Neural progenitor cell (in vitro differentiated cells): ENCODE data around the gene PRG3. TPM values are rescaled to one million over a fixed set of nuclear protein-coding genes. Genes with fewer than 3 reads are reported as not detected.

Source experiments
- DNase-seq: peaks from one replicate; pipeline ENCODE4 v3.0.0-alpha.2; 2016; ENCODE audit warnings: low spot score
- H2AFZ ChIP-seq: fragments of 200-600 bp; sonication (generic); replicated peaks from 2 replicates; pipeline ENCODE4 v1.6.1; 2016; ENCODE audit warnings: antibody characterized with exemption
- H3F3A ChIP-seq: fragments of 200-600 bp; sonication (generic); 2 replicates; pipeline ENCODE4 v1.6.1; 2016; ENCODE audit warnings: antibody characterized with exemption, low read depth
- H3K27ac ChIP-seq: fragments of 200-600 bp; sonication (generic); 2 replicates; pipeline ENCODE4 v1.5.1; 2016; ENCODE audit warnings: mild to moderate bottlenecking
- H3K27me3 ChIP-seq: fragments of 200-600 bp; sonication (generic); 2 replicates; pipeline ENCODE4 v1.6.1; 2016; ENCODE audit warnings: mild to moderate bottlenecking, moderate library complexity
- H3K36me3 ChIP-seq: fragments of 200-600 bp; sonication (generic); 2 replicates; pipeline ENCODE4 v1.5.1; 2016
- H3K4me1 ChIP-seq: fragments of 200-600 bp; sonication (generic); 2 replicates; pipeline ENCODE4 v1.6.1; 2016; ENCODE audit warnings: mixed run types
- H3K4me2 ChIP-seq: fragments of 200-600 bp; sonication (generic); 2 replicates; pipeline ENCODE4 v1.6.1; 2016
- H3K4me3 ChIP-seq: fragments of 200-600 bp; sonication (generic); 2 replicates; pipeline ENCODE4 v1.5.1; 2016
- H3K79me2 ChIP-seq: fragments of 200-600 bp; sonication (generic); 2 replicates; pipeline ENCODE4 v1.6.1; 2016; ENCODE audit warnings: low read depth
- H3K9ac ChIP-seq: fragments of 200-600 bp; sonication (generic); 2 replicates; pipeline ENCODE4 v1.6.1; 2016
- H3K9me3 ChIP-seq: fragments of 200-600 bp; sonication (generic); 2 replicates; pipeline ENCODE4 v1.5.1; 2016; ENCODE audit warnings: low read depth
- H4K20me1 ChIP-seq: fragments of 200-600 bp; sonication (generic); 2 replicates; pipeline ENCODE4 v1.6.1; 2016; ENCODE audit warnings: low read depth
- H3K27ac Mint-ChIP-seq: 3 replicates; pipeline ENCODE4 v1.8.0; 2021; ENCODE audit warnings: mixed read lengths
- H3K27me3 Mint-ChIP-seq: 2 replicates; pipeline ENCODE4 v1.8.0; 2022; ENCODE audit warnings: low read depth, mild to moderate bottlenecking, inconsistent platforms, moderate library complexity, mixed read lengths; ENCODE audit not compliant: insufficient read depth
- H3K36me3 Mint-ChIP-seq: 3 replicates; pipeline ENCODE4 v1.8.0; 2021; ENCODE audit warnings: mixed read lengths
- H3K4me1 Mint-ChIP-seq: 3 replicates; pipeline ENCODE4 v1.8.0; 2021; ENCODE audit warnings: mixed read lengths
- H3K4me3 Mint-ChIP-seq: 3 replicates; pipeline ENCODE4 v1.8.0; 2021; ENCODE audit warnings: mild to moderate bottlenecking, moderate library complexity, mixed read lengths
- H3K9me3 Mint-ChIP-seq: 3 replicates; pipeline ENCODE4 v1.8.0; 2020; ENCODE audit warnings: mixed read lengths
- CTCF ChIP-seq: fragments of 200-600 bp; sonication (generic); IDR thresholded peaks from 2 replicates; pipeline ENCODE4 v1.5.1; 2017; ENCODE audit warnings: antibody characterized with exemption, mild to moderate bottlenecking
- EZH2 ChIP-seq: fragments of 200-600 bp; sonication (generic); IDR thresholded peaks from 2 replicates; pipeline ENCODE4 v1.6.1; 2017; ENCODE audit warnings: antibody characterized with exemption, mild to moderate bottlenecking, moderate library complexity
- EZH2phosphoT487 ChIP-seq: fragments of 200-600 bp; sonication (generic); IDR thresholded peaks from 2 replicates; pipeline ENCODE4 v1.6.1; 2017; ENCODE audit warnings: antibody characterized with exemption
- total RNA-seq: library from RNA; depleted of rRNA; stranded (reverse); fragments of >200 nt; gene quantifications from 2 replicates; pipeline ENCODE4 v1.2.3, GENCODE V29; 2015; ENCODE audit warnings: low replicate concordance

Gene PRG3
- total RNA-seq, 1 donor from 2014 or later = not detected

GRCh38 chr11:57327721-57328120 is 53.2 kb downstream of the PRG3 start:
- Mint-ChIP-seq H3K36me3 (peaks cover 56% of the 10 kb centered on the region), H3K9me3 (no peaks in the 10 kb centered on the region), H3K27ac (no peak overlapping the region), H3K4me1 (peaks cover 36% of the 10 kb centered on the region), H3K27me3 (peaks cover 6% of the 10 kb centered on the region), H3K4me3 (no peak overlapping the region)
- DNase-seq = no peak
- Histone ChIP-seq H3K79me2 (peaks cover 22% of the 10 kb centered on the region), H3K27me3 (no peaks in the 10 kb centered on the region), H3K4me2 (no peak overlapping the region), H3F3A (peaks cover 42% of the 10 kb centered on the region), H4K20me1 (peaks cover 13% of the 10 kb centered on the region), H3K9ac (no peak overlapping the region), H3K36me3 (no peaks in the 10 kb centered on the region), H3K27ac (no peak overlapping the region), H3K9me3 (no peaks in the 10 kb centered on the region), H3K4me3 (no peak overlapping the region), H3K4me1 (peaks cover 23% of the 10 kb centered on the region), H2AFZ (no peak overlapping the region)
- TF ChIP-seq EZH2phosphoT487 (no peak), EZH2 (no peak), CTCF (no peak)

Other genes starting within 250 kb of the PRG3 start
- 1.4 and 2.2 TPM in 2 replicates for gene LRRC55, start 199.2 kb downstream of the PRG3 start, total RNA-seq
- gene APLNR, start 143.9 kb downstream of the PRG3 start, total RNA-seq = 1.6 and 1.8 TPM in 2 replicates
- 11.7 and 45.1 TPM in 2 replicates for gene TNKS1BP1, start 56.2 kb downstream of the PRG3 start, total RNA-seq
- gene SSRP1, start 45.3 kb downstream of the PRG3 start, total RNA-seq = 186 and 222 TPM in 2 replicates
- 1.5 and 2.4 TPM in 2 replicates for gene P2RX3, start 42.8 kb downstream of the PRG3 start, total RNA-seq
- not detected in 2 replicates for gene PRG2, start 9.5 kb upstream of the PRG3 start, total RNA-seq
- gene SLC43A3, start 46.0 kb upstream of the PRG3 start, total RNA-seq = 5.6 and 7.8 TPM in 2 replicates
- 0.13 and 1.9 TPM in 2 replicates for gene RTN4RL2, start 79.4 kb upstream of the PRG3 start, total RNA-seq
- 0.99 and 1.5 TPM in 2 replicates for gene SLC43A1, start 134.6 kb upstream of the PRG3 start, total RNA-seq
- 19.1 and 21.9 TPM in 2 replicates for gene TIMM10, start 149.6 kb upstream of the PRG3 start, total RNA-seq
- gene SMTNL1, start 156.4 kb upstream of the PRG3 start, total RNA-seq = 0.28 TPM in 1 of 2 replicates, not detected in the other
- gene UBE2L6, start 186.5 kb upstream of the PRG3 start, total RNA-seq = 76.2 and 112 TPM in 2 replicates
- gene SERPING1, start 216.5 kb upstream of the PRG3 start, total RNA-seq = 46.0 and 68.1 TPM in 2 replicates